ENCODE results near the gene ZNF423.

The ZNF423 gene

DNA sequence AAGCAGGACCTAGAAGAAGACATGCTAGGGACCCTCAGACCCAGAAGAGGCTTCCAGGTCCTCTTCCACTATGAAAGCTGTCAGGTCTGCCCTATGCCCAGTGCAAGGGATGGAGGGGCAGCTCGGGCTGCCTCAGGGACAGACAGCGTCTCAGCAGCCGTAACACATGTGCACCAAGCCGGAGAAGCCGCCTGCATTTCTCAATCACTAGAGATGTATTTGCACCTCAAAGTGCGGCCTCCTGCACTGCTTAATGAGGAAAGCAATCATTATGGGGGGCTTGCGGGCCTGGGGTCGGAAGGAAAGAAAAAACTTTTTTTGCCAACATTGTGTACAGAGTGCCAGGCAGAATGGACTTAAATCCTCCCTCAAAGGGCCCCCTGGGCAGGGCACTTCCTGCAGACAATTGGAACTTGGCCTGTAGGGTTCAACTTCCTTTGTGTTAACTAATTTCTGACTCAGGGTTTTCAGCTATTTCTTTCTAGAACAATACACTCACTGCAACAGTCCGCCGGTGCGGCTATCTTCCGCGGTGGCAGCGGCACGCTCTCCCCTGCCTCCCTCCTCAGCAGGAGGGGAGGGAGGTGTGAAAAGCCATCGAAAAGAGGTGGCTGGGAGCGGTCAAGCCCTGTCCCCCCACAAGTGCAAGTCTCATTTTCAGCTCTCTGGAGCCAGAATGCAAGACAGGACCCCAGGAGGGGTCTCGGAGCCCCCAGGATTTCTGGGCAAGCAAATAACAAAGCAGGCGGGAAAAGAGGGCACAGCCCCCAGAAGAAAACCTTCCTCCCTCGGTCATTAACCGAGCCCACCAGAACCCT, 101.2 kb downstream of the ZNF423 start:
- no peak for DNase-seq (ENCODE audit: low read depth, low spot score)

- DNase-seq (ENCODE audit: low read depth, low spot score): no peak
These were observed 105.4 kb downstream of the ZNF423 start for GRCh38 chr16:49750341-49751000.

- DNase-seq (ENCODE audit: low read depth, low spot score): no peak
These were observed 106.1 kb downstream of the ZNF423 start for GRCh38 chr16:49749816-49750215.

GRCh38 chr16:49748322-49748721, 107.6 kb downstream of the ZNF423 start:
- DNase-seq (ENCODE audit: low read depth, low spot score): no peak

DNA sequence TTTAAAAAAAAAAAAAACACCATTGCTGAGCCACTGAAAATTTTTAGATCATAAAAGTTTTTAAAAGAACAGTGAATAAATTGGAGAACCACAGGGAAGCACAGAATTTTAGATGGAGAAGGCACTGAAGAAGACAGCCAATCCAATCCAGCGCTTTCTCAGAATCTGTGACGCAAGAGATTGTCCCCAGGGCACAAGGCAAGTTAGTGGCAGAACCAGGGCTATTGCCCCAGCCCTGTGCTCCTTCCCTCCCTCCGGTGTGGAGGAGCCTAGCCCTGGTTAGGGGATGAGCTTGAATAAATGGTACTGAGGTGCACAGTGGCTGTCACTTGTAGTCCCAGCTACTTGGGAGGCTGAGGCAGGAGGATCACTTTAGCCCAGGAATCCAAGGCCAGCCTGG, 108.3 kb downstream of the ZNF423 start:
- DNase-seq (ENCODE audit: low read depth, low spot score): no peak

- no peak for DNase-seq (ENCODE audit: low read depth, low spot score)
These were observed 109.4 kb downstream of the ZNF423 start for GRCh38 chr16:49746545-49746944.

DNA sequence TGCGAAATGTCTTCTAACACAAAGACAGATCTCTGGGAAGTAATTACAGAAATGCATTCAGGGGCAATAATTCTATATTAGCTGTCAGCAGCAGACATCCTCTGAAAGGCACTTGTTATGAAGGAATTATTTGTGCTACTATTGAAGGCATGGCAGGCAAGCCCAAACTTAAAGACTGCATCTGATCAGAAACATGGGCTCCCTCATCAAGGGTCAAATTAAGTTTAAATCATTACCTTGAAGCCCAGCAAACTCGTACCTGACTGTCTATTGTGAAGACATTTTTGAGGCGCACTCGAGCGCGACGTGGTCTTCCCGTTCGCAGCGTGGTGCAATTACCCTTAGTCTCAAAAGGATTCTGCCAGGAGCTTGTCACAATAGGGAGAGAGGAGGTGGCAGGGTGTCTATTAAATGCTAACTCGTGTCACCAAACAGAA, 110.6 kb downstream of the ZNF423 start:
- no peak for DNase-seq (ENCODE audit: low read depth, low spot score)

GRCh38 chr16:49744244-49745220, 111.4 kb downstream of the ZNF423 start:
- DNase-seq (ENCODE audit: low read depth, low spot score): no peak

DNA sequence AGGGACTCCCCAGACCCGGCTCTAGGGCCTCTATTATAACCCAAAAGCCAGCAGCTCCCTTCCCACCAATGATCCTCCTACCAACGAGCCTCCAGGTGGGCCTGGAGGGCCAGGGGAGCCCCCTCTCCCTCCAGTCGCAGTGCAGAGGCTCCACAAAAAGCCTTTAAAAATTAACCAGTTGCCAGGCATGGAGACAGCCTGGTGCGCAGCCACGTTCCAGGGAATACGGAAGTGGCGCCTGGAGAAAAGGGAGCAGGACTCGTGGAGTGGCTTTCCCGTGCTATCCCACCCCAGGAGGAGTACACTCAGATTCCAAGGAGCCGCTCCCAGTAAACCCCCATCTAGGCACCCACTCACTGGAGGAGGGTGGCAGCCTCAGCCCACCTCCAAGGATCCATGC, 112.3 kb downstream of the ZNF423 start:
- no peak for DNase-seq (ENCODE audit: low read depth, low spot score)

DNA sequence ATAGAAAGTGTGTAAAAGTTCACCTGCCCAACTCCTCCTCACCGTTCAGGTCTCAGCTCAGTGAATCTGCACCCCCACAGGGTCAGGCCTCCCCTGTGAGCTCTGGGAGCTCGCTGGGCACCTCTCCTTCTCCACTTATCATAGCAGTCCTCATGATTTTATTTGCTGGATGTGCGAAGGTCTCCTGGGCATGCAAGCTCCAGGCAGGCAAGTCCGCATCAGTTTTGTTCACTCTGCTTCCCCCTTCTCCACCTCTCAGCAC, 112.8 kb downstream of the ZNF423 start:
- DNase-seq (ENCODE audit: low read depth, low spot score): no peak

- no peak for DNase-seq (ENCODE audit: low read depth, low spot score)
These were observed 113.3 kb downstream of the ZNF423 start for GRCh38 chr16:49742428-49743202.

GRCh38 chr16:49740256-49740655, 115.7 kb downstream of the ZNF423 start:
- DNase-seq (ENCODE audit: low read depth, low spot score): no peak

GRCh38 chr16:49739381-49739780, 116.5 kb downstream of the ZNF423 start:
- DNase-seq (ENCODE audit: low read depth, low spot score): no peak

DNA sequence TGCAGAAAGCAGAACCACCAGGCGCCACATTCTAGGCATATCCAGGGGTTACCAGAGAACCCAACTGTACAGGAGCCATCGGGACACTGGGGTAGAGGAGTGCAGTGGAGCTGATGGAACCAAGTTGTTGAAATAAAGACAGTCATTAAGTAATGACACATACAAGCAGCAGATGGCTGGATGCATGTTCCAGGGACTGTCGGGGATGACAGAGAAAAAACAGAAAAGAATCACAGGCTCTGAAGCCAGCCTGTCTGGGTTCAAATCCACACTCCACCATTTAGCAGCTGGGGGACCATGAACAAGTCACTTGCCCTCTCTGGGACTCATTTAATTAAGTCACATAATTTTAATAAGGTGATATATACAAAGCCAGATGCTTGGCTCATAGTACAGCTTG, 117.1 kb downstream of the ZNF423 start:
- DNase-seq (ENCODE audit: low read depth, low spot score): no peak

DNA sequence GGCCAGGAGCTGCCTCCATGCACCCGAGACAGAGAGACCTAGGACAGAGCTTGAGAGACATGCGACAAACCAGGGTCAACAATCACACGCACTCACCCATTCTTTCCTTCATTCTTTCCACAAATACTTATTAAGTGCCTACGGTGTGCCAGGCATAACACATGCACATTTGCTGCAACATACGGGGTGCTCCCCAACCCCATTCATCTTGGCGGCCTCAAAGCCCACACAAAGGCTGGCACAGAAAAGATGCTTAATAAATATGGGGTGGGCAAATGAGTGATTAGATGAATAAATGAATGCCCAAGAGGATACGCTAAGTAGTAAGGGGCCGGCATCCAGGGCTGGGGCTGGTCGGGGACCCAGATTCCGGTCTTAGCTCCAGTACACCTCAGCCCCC, 117.9 kb downstream of the ZNF423 start:
- no peak for DNase-seq (ENCODE audit: low read depth, low spot score)

DNA sequence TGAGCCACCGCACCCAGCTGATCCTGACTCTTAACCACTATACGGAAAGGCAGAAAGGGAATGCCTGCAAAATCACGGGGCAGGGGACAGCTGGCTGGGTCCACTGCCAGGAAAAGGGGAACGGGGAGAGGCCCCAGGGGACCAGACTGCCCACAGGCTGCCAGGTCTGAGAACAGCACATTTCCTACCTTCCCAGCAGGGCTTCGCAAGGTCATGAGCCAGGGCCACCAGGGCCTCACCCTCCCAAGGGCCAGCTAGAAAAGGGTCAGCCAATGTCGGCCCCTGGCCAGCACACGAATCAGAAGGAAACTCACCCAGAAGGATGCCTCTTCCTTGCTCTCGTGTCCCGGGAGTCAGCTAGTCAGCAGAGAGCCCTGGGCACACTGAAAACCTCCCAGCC, 118.4 kb downstream of the ZNF423 start:
- no peak for DNase-seq (ENCODE audit: low read depth, low spot score)

- DNase-seq (ENCODE audit: low read depth, low spot score): no peak
These were observed 121.6 kb downstream of the ZNF423 start for GRCh38 chr16:49734331-49734730.

GRCh38 chr16:49733313-49734009, 122.5 kb downstream of the ZNF423 start:
- no peak for DNase-seq (ENCODE audit: low read depth, low spot score)

DNA sequence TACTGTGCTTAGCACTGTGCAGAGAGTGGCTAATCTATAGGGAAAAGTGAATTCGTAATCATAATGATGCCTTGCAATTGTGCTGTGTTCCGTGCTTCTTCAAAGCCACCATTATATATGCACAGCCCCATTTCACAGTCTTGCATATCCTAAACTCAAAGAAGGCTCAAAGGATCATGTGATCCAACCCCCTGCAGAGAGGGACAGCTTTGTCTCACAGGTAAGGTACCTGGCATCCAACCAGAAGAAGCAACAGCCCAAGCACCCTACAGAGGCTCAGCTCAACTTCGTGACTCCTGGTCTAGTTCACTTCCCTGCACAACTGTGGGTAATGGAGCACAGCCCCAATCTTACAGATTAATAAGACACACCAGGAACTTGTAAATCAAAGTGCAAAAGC, 124.0 kb downstream of the ZNF423 start:
- DNase-seq (ENCODE audit: low read depth, low spot score): no peak

DNA sequence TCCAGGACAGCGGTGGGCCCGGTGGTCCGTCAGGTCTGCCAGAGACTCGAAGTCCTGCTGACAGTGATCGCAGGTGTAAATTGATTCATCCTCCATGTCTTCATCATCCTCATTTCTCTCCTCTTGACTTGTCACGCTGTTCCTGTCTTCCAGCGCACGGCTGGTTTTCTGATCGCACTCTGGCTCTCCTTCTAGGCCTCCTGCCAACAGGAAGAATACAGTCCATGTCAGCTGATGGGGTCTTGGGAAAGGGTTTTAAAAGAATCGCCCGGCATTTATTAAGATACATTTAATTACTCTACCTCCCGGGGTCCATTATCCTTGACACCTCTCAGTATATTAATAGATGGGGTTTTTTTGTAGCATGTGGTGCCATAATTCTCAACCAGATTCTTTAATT, 125.1 kb downstream of the ZNF423 start:
- DNase-seq (ENCODE audit: low read depth, low spot score): no peak

- DNase-seq (ENCODE audit: low read depth, low spot score): no peak
These were observed 128.3 kb downstream of the ZNF423 start for GRCh38 chr16:49727611-49728010.
